Endothelial cell of umbilical vein (primary cell): ENCODE data around the gene SEPTIN10. TPM values are rescaled to one million over a fixed set of nuclear protein-coding genes. Genes with fewer than 3 reads are reported as not detected.
"Not testable (repeated sequence)": the region's sequence is repeated elsewhere in the genome, so short reads cannot be mapped to it uniquely, and the experiment has no call there.

Experiments used
- BruUV-seq: library from RNA; stranded (reverse); fragments of 400-500 nt; replicated peaks from 2 replicates; lab custom pipeline; 2021; lab: Mats Ljungman, UMichigan
- CTCF ChIA-PET: fragments of 300-600, 350-600 bp; sonication (Branson Sonifier 250); formaldehyde crosslinking; loops from one replicate; lab custom pipeline; 2021; ENCODE audit warnings: antibody characterized with exemption, inconsistent platforms; lab: Charles Lee
- POLR2A ChIA-PET: fragments of 300-600, 350-600 bp; sonication (Branson Sonifier 250); formaldehyde crosslinking; loops from one replicate; lab custom pipeline; 2021; ENCODE audit warnings: antibody characterized with exemption, inconsistent platforms; lab: Charles Lee
- DNase-seq: peaks from one replicate; pipeline ENCODE4 v3.0.0-alpha.2; 2011; ENCODE audit warnings: low read depth, low spot score
- FAIRE-seq: peaks from 2 replicates; lab custom pipeline; 2011; peaks lifted over from hg19 to GRCh38; lab: Jason Lieb, UNC
- H2AFZ ChIP-seq: 2 replicates; pipeline ENCODE4 v1.6.0; 2012; ENCODE audit warnings: low read depth, low read length, control low read depth, inconsistent platforms
- H3K27ac ChIP-seq: 2 replicates; pipeline ENCODE4 v1.5.1; 2011; ENCODE audit warnings: low read depth, mild to moderate bottlenecking, control low read depth, low read length, moderate library complexity; ENCODE audit not compliant: insufficient read depth
- H3K27me3 ChIP-seq, 2 experiments: 2 replicates each; pipeline versions ENCODE4 v1.6.0 to v1.6.1; 2011; ENCODE audit warnings: low read length in 2 of 2, mixed read lengths in 1 of 2; ENCODE audit not compliant: control insufficient read depth in 2 of 2, insufficient read depth in 2 of 2
- H3K36me3 ChIP-seq, 2 experiments: 2 replicates in 1 of 2; 3 replicates in 1 of 2; pipeline ENCODE4 v1.5.1; 2011; ENCODE audit warnings: low read length in 2 of 2, mild to moderate bottlenecking in 1 of 2, moderate library complexity in 1 of 2; ENCODE audit not compliant: control insufficient read depth in 2 of 2, insufficient read depth in 2 of 2; ENCODE audit errors: extremely low read depth in 1 of 2
- H3K4me1 ChIP-seq: 3 replicates; pipeline ENCODE4 v1.5.1; 2011; ENCODE audit warnings: mild to moderate bottlenecking, low read length; ENCODE audit not compliant: control insufficient read depth, insufficient read depth; ENCODE audit errors: extremely low read depth
- H3K4me2 ChIP-seq: 2 replicates; pipeline ENCODE4 v1.6.1; 2011; ENCODE audit warnings: low read length, control low read depth, mixed read lengths; ENCODE audit not compliant: insufficient read depth
- H3K4me3 ChIP-seq, 3 experiments: fragments of 200-600 bp in 1 of 3; sonication (generic), shearing (Covaris generic) in 1 of 3; replicated peaks in 1 of 3; 2 replicates each; pipeline ENCODE4 v1.5.1; 2011 to 2016; ENCODE audit warnings: control low read depth in 3 of 3, low read length in 3 of 3, mild to moderate bottlenecking in 2 of 3, inconsistent platforms in 1 of 3, low read depth in 1 of 3, moderate library complexity in 1 of 3; ENCODE audit not compliant: insufficient read depth in 1 of 3
- H3K79me2 ChIP-seq: 2 replicates; pipeline ENCODE4 v1.6.0; 2012; ENCODE audit warnings: low read length, inconsistent platforms; ENCODE audit not compliant: control insufficient read depth, insufficient read depth
- H3K9ac ChIP-seq: replicated peaks from 2 replicates; pipeline ENCODE3; 2011; ENCODE audit warnings: low read length, control low read depth; ENCODE audit not compliant: insufficient read depth; ENCODE audit errors: extremely low read depth
- H3K9me1 ChIP-seq: replicated peaks from 3 replicates; pipeline ENCODE4 v1.6.0; 2011; ENCODE audit warnings: mild to moderate bottlenecking, low read length; ENCODE audit not compliant: control insufficient read depth, insufficient read depth; ENCODE audit errors: extremely low read depth
- H3K9me3 ChIP-seq: replicated peaks from 2 replicates; pipeline ENCODE4 v1.5.1; 2012; ENCODE audit warnings: low read length, inconsistent platforms; ENCODE audit not compliant: control insufficient read depth, insufficient read depth
- H4K20me1 ChIP-seq: replicated peaks from 2 replicates; pipeline ENCODE3; 2011; ENCODE audit warnings: mild to moderate bottlenecking, low read length; ENCODE audit not compliant: control insufficient read depth, insufficient read depth; ENCODE audit errors: extremely low read depth
- EZH2 ChIP-seq: IDR thresholded peaks from 2 replicates; pipeline ENCODE4 v1.6.1; 2012; ENCODE audit warnings: borderline replicate concordance, low read depth, mild to moderate bottlenecking, moderate library complexity, low read length, inconsistent platforms; ENCODE audit not compliant: severe bottlenecking
- GATA2 ChIP-seq: IDR thresholded peaks from 2 replicates; pipeline ENCODE4 v1.7.0; 2011; ENCODE audit warnings: low read depth, mild to moderate bottlenecking, moderate library complexity, mixed read lengths, low read length; ENCODE audit not compliant: insufficient read length, insufficient read depth
- MYC ChIP-seq: IDR thresholded peaks from one replicate; pipeline ENCODE4 v1.6.1; 2011; ENCODE audit warnings: mild to moderate bottlenecking, low read depth, low read length
- POLR2A ChIP-seq: IDR thresholded peaks from 2 replicates; pipeline ENCODE4 v1.6.1; 2012; ENCODE audit warnings: low read depth, mild to moderate bottlenecking, control low read depth, low read length
- POLR2AphosphoS5 ChIP-seq: IDR thresholded peaks from 2 replicates; pipeline ENCODE4 v1.6.1; 2012; ENCODE audit warnings: low read depth, mild to moderate bottlenecking, control low read depth, low read length, moderate library complexity; ENCODE audit not compliant: insufficient read depth
- dilution Hi-C: fragments of 300-500 bp; cut with MboI; formaldehyde crosslinking; loops from one replicate; pipeline ENCODE4 v1.15.0; 2019; ENCODE audit warnings: low sequenced_read_pairs; ENCODE audit not compliant: extremely low pct_ligation_motif_present
- intact Hi-C: fragments of 100-400 bp; cut with micrococcal nuclease; formaldehyde crosslinking; loops from one replicate; pipeline ENCODE4 v1.10.0; 2022
- polyA plus RNA-seq, 4 experiments: library from polyadenylated mRNA; depleted of rRNA in 3 of 4; stranded (reverse) in 3 of 4; unstranded in 1 of 4; fragments of >200 nt; gene quantifications; 2 replicates each; pipeline versions ENCODE4 v1.2.1 to v1.2.3, GENCODE V29; 2011 to 2012; ENCODE audit warnings: missing spikeins in 1 of 4
- total RNA-seq: library from RNA; stranded (reverse); gene quantifications from 2 replicates; pipeline ENCODE4 v1.2.3, GENCODE V29; 2021
- TF ChIP-seq, protein P1 (sequence below), 2 donors: IDR thresholded peaks; 1 replicate in 1 of 2; 2 replicates in 1 of 2; pipeline ENCODE4 v1.5.1; 2011; ENCODE audit warnings: low read length in 2 of 2, mild to moderate bottlenecking in 2 of 2, moderate library complexity in 2 of 2, control low read depth in 1 of 2, inconsistent platforms in 1 of 2, low read depth in 1 of 2; ENCODE audit not compliant: insufficient read depth in 1 of 2; ENCODE audit errors: extremely low read depth in 1 of 2
- TF ChIP-seq, protein P2 (sequence below): IDR thresholded peaks from 2 replicates; pipeline ENCODE4 v1.6.1; 2011; ENCODE audit not compliant: insufficient read depth, insufficient read length

The SEPTIN10 gene
- total and polyA plus RNA-seq, 2 donors (not counting 3 experiments of a cell fraction or from before 2014, with no cell fraction given): 26.1 to 121 TPM

DNA sequence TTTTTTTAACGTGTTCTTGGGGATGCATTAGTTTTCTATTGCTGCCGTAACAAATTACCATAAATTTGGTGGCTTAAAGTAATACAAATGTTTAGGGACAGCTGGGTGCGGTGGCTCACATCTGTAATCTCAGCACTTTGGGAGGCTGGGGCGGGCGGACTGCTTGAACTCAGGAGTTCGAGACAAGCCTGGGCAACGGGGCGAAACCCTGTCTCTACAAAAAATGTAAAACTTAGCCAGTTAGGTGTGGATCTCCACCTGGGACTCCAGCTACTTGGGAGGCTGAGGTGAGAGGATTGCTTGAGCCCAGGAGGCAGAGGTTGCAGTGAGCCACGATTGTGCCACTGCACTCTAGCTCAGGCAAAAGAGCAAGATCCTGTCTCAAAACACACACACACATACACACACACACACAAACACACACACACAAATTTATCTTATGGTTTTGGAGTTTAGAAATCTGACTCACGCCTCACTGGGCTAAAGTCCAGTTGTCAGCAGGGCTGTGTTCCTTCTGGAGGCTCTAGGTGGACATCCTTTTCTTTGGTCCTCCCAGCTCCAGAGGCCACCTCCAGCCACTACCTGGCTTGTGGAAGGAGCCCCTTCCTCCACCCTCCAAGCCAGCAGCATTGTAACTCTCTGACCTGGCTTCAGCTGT lies 76.1 kb downstream of the SEPTIN10 start:
- Histone ChIP-seq H3K4me2 (no peak overlapping the region), H2AFZ (no peak overlapping the region), H4K20me1 (no peaks in the 10 kb centered on the region), H3K9me1 (no peaks in the 10 kb centered on the region), H3K27me3 (peaks cover 4 to 5% of the 10 kb centered on the region in 2 experiments), H3K27ac (no peak overlapping the region), H3K36me3 (peaks cover 0 to 4% of the 10 kb centered on the region in 2 experiments), H3K9me3 (no peaks in the 10 kb centered on the region), H3K4me3 (no peak overlapping the region), H3K79me2 (no peaks in the 10 kb centered on the region), H3K4me1 (no peaks in the 10 kb centered on the region), H3K9ac (no peak overlapping the region)
- CTCF ChIA-PET: interaction anchor here (0.8 kb wide), 1 partner anchor 8 kb away, joined by 3 read pairs; no protein-coding TSS in a partner anchor
- BruUV-seq: no TSS peak
- TF ChIP-seq GATA2: no peak
- TF ChIP-seq, protein P1, sequence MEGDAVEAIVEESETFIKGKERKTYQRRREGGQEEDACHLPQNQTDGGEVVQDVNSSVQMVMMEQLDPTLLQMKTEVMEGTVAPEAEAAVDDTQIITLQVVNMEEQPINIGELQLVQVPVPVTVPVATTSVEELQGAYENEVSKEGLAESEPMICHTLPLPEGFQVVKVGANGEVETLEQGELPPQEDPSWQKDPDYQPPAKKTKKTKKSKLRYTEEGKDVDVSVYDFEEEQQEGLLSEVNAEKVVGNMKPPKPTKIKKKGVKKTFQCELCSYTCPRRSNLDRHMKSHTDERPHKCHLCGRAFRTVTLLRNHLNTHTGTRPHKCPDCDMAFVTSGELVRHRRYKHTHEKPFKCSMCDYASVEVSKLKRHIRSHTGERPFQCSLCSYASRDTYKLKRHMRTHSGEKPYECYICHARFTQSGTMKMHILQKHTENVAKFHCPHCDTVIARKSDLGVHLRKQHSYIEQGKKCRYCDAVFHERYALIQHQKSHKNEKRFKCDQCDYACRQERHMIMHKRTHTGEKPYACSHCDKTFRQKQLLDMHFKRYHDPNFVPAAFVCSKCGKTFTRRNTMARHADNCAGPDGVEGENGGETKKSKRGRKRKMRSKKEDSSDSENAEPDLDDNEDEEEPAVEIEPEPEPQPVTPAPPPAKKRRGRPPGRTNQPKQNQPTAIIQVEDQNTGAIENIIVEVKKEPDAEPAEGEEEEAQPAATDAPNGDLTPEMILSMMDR (IDR thresholded peaks at IDR 0.05; ENCODE audit: extremely low read depth in 1 of 2, insufficient read depth in 1 of 2, low read depth in 1 of 2, low read length in 2 of 2): no peak
- no peak for TF ChIP-seq MYC
- no peak for TF ChIP-seq POLR2A
- TF ChIP-seq, protein P2, sequence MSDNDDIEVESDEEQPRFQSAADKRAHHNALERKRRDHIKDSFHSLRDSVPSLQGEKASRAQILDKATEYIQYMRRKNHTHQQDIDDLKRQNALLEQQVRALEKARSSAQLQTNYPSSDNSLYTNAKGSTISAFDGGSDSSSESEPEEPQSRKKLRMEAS: no peak
- TF ChIP-seq EZH2: no peak
- peak; percentile 12 for TF ChIP-seq POLR2AphosphoS5
- dilution Hi-C loops: no loop called here
- intact Hi-C loops: no loop called here
- DNase-seq (no peak), FAIRE-seq (no peak)
- POLR2A ChIA-PET: no interaction called here

DNA sequence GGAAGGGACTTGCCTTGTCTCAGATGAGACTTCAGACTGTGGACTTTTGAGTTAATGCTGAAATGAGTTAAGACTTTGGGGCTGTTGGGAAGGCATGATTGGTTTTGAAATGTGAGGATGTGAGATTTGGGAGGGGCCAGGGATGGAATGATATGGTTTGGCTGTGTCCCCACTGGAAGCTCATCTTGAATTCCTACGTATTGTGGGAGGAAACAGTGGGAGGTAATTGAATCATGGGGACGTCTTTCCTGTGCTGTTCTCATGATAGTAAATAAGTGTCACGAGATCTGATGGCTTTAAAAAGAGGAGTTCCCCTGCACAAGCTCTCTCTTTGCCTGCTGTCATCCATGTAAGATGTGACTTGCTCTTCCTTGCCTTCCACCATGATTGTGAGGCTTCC lies 77.2 kb downstream of the SEPTIN10 start:
- H3K79me2 ChIP-seq, H3K9me1 ChIP-seq, H3K4me2 ChIP-seq, H2AFZ ChIP-seq, H3K36me3 ChIP-seq, H3K9ac ChIP-seq, intact Hi-C loops, H3K27me3 ChIP-seq, FAIRE-seq, H3K4me3 ChIP-seq, H3K4me1 ChIP-seq, BruUV-seq, H4K20me1 ChIP-seq, dilution Hi-C loops, H3K27ac ChIP-seq, POLR2A ChIA-PET, H3K9me3 ChIP-seq, DNase-seq: not testable (repeated sequence)
- CTCF ChIA-PET: interaction anchor here (4.8 kb wide), 1 partner anchor 7 kb away, joined by 51 read pairs; no protein-coding TSS in a partner anchor
